ENCODE data around the gene NELL1.
"Not testable (repeated sequence)": the region's sequence is repeated elsewhere in the genome, so short reads cannot be mapped to it uniquely, and the experiment has no call there.

NELL1 gene

GRCh38 chr11:21258414-21258813 lies 589.0 kb downstream of the NELL1 start:
- no peak for DNase-seq

DNA sequence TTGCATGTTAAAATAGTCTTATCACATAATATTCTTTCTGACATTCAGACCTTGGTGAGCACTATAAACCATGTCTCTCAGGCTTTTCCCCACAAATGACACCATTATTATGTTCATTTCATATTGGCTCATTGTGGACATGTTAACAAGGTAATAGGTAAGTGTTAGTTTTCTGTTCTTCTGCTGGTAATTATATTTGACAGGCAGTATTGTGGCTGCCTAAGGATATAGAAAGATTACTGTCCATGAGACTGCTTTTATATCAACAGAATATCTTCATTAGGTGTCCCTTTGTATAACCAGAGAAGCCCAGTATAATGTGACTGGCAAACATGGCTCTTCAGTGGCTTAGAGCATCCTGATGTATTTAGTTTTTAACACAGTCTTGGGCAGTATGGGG lies 590.7 kb downstream of the NELL1 start:
- DNase-seq, result no peak

DNA sequence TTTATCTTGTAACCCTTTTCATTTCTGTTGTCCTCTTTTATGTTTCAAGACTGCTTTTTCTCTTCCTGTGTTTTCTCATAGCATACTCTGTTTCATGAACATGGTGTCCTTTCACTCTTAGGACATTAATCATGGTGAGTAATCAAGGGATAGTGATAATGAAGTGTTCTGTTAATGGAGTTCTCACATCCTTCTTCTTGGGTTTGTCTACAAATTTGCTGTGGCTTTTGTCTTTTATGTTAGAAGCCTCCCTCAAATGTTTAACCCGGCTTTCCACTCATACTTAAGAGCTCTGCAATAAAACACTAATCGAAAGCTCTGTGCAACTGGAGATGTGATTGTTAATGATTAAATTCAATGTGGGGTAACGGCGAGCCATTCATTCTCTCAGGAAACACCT lies 593.6 kb downstream of the NELL1 start:
- no peak for DNase-seq

GRCh38 chr11:21264125-21264524 lies 594.7 kb downstream of the NELL1 start:
- DNase-seq, result no peak

GRCh38 chr11:21268036-21268435 lies 598.6 kb downstream of the NELL1 start:
- DNase-seq, result no peak

- DNase-seq, result not testable (repeated sequence)
Observed at GRCh38 chr11:21272139-21272538, 602.8 kb downstream of the NELL1 start.

GRCh38 chr11:21278840-21279239 lies 609.5 kb downstream of the NELL1 start:
- DNase-seq, result no peak

DNA sequence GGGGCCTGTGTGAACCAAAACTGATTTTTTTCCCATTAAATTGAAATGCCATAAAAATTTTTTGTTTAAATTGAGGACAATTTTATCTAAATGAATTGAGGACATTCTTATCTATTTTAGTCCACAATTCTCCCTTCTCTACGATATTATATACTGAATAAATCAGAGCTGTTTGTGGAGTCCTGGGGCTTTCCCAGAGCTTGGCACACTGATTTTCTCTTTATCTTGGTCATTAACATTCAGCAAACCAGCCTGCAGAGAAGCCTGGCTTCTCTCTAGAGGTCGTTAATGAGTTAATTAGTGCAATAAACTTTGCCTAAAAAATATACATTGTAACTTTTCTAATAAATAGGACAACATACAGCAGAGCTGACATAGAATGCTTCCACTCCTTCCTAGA lies 615.7 kb downstream of the NELL1 start:
- DNase-seq, result no peak

- no peak for DNase-seq
Observed at GRCh38 chr11:21289686-21290085, 620.3 kb downstream of the NELL1 start.

DNA sequence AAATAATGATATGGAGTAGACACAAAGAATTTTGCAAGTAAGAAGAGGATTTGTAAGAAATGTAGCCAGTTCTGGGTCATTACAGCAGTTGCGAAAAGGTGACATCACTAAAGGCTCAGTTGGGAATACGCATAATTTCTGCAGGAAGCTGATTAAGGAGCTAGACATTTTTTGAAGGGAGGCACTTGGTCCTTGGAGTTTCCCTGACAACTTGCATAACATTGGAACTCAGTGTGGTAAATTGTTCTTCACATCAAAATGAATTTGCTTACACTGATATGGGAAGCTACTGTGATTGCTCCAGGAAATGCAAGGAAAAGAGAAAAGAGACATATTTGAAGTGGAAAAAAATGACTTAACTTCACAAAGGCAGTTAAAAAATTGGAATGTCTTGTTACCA lies 626.1 kb downstream of the NELL1 start:
- DNase-seq, result no peak

DNA sequence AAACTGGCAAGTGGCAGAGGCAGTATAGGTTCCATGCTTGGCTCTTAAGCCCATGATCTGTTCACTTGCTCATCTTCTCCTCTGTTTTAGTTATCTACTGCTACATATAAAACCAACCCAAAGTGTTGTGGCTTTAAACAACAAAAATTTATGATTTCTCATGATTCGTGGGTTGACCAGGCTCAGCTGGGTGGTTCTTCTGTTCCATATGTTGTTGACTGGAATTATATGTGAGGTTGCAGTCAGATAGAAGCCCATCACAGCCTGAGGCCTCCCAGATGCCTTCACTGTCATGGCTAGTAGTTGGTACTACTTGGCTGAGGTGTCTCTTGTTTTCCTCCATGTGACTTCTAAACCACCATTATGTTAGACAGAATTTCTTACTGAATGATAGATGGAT lies 632.6 kb downstream of the NELL1 start:
- no peak for DNase-seq

DNA sequence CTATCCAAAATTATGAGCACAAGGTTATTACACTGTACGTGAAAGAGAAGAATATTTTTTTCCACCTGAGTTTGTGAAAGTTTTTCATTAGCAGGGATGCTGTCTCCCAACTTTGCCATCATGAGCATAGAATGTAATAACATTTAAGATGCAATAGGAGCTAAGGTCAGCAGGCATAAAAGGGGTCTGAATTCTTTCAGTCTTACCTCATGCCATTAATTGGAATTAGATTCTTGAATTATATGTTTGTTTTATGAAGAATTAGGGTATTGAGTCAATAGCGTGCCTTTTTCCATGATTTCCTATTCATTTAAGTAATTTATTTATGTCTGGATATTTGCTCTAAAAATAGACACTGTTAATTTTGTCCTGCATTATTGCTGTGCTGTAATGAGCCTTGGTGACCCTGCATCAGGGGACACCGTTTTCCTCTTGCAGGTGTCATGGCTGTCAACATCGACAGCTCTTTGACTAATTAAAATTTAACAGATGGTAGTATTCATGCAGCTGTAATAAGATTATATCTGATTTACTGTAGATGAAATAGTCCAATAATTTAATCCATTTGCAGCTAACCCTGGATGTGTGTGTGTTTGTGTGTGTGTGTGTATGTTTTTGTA lies 637.5 kb downstream of the NELL1 start:
- no peak for DNase-seq

- DNase-seq, result no peak
Observed at GRCh38 chr11:21307874-21308273, 638.5 kb downstream of the NELL1 start.

- no peak for DNase-seq
Observed at GRCh38 chr11:21316591-21316990, 647.2 kb downstream of the NELL1 start.

GRCh38 chr11:21321072-21321471 lies 651.7 kb downstream of the NELL1 start:
- DNase-seq, result no peak

- DNase-seq, result no peak
Observed at GRCh38 chr11:21321530-21321929, 652.1 kb downstream of the NELL1 start.

GRCh38 chr11:21323617-21324016 lies 654.2 kb downstream of the NELL1 start:
- no peak for DNase-seq

- no peak for DNase-seq
Observed at GRCh38 chr11:21343204-21343603, 673.8 kb downstream of the NELL1 start.

DNA sequence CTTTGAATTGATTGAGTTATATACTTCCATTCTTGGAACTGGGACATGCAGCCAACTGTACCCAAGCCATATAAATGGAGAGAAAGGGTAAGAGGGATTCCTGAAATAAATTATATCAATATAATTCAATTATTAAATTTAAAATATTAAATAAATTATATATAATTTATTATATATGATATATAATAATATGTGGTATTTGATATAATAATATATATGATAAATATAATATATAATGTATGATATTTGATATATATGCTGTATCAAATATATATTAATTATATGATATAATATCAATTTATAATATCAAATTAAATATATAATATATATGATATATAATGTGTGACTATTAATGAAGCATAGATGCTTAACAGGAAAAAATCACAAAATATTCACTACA lies 677.0 kb downstream of the NELL1 start:
- DNase-seq, result no peak

GRCh38 chr11:21350613-21351012 lies 681.2 kb downstream of the NELL1 start:
- DNase-seq, result no peak

DNA sequence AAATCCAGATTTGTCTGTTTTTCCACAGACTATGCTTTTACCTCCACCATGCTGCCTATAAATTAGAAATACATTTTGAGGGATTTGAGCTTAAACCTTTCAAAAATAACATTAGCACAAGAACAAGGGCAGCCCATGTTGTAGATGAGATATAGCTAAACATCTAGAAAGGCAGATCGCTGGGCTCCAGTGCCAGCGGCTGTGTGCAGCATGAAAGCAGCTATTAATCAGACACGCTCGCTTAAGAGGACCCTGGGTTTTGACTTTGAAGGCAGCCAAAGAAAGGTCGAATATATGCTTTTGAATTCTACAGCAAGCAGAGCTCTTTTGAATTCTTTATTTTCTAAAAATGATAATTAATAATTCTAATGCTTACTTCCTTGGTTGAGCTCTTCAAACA lies 684.0 kb downstream of the NELL1 start:
- DNase-seq, result no peak

- DNase-seq, result no peak
Observed at GRCh38 chr11:21364866-21365624, 695.7 kb downstream of the NELL1 start.

- no peak for DNase-seq
Observed at GRCh38 chr11:21369947-21370346, 700.6 kb downstream of the NELL1 start.

- no peak for DNase-seq
Observed at GRCh38 chr11:21371044-21371443, 701.7 kb downstream of the NELL1 start.

DNA sequence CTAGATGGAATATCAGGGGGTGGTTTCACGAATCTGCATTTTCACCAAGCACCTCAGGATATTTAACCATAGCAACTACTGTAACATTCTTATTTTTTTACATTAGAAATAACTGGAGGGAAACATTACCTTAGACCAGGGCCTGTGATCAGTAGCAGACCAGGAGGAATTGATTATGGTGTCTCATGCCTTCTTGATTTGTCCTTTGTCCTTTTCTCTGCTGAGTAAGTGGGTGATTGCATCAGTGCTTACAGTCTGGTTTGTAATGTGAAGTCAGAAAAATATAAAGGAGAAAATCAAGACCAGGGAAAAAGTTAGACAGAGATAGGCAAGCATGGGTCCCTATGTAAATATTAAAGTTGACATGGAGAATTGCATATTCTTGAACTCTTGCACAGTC lies 703.3 kb downstream of the NELL1 start:
- no peak for DNase-seq

Data from stimulated activated CD4-positive, alpha-beta T cell treated with anti-CD3 and anti-CD28 coated beads, Interleukin-4, amount 100 ng/mL, for 4 hours (primary cell).